ENCODE measurements around the gene CEP112. TPM values are rescaled to one million over a fixed set of nuclear protein-coding genes. Genes with fewer than 3 reads are reported as not detected.

The CEP112 gene
- total and polyA plus RNA-seq, 2 of the 13 experiments (the other 11 are each of a cell fraction or from before 2014, with no cell fraction given): 1.2 to 3.4 TPM

GRCh38 chr17:65762973-65763372 lies 429.0 kb downstream of the CEP112 start (continued):
- TF ChIP-seq, protein P1, sequence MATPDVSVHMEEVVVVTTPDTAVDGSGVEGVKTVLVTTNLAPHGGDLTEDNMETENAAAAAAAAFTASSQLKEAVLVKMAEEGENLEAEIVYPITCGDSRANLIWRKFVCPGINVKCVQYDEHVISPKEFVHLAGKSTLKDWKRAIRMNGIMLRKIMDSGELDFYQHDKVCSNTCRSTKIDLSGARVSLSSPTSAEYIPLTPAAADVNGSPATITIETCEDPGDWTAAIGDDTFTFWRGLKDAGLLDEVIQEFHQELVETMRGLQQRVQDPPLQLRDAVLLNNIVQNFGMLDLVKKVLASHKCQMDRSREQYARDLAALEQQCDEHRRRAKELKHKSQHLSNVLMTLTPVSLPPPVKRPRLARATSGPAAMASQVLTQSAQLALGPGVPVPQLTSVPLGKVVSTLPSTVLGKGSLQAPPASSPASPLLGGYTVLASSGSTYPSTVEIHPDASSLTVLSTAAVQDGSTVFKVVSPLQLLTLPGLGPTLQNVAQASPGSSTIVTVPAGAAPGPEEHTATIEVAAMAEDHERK (CRISPR knock-in tag; IDR thresholded peaks at IDR 0.05; ENCODE audit: low read depth): no peak
- TF ChIP-seq RORA (CRISPR knock-in tag; IDR thresholded peaks at IDR 0.05) (no peak), AHR (CRISPR knock-in tag; IDR thresholded peaks at IDR 0.05) (no peak), ZBTB3 (CRISPR knock-in tag; IDR thresholded peaks at IDR 0.05; ENCODE audit: borderline replicate concordance, low read depth) (no peak), YEATS4 (CRISPR knock-in tag; IDR thresholded peaks at IDR 0.05; ENCODE audit: borderline replicate concordance) (no peak), ZNF83 (CRISPR knock-in tag; IDR thresholded peaks at IDR 0.05; ENCODE audit: borderline replicate concordance) (no peak), GPN1 (CRISPR knock-in tag; IDR thresholded peaks at IDR 0.05; ENCODE audit: borderline replicate concordance) (no peak), SRSF4 (IDR thresholded peaks at IDR 0.05; ENCODE audit: low read depth, low read length, poor library complexity, severe bottlenecking) (no peak), HMGA1 (CRISPR knock-in tag; conservative IDR thresholded peaks at IDR 0.05) (no peak), ZNF660 (CRISPR knock-in tag; IDR thresholded peaks at IDR 0.05; ENCODE audit: borderline replicate concordance, low read depth) (no peak), HNF4G (IDR thresholded peaks at IDR 0.05; ENCODE audit: borderline replicate concordance, low read depth, low read length) (no peak), HNF4G (CRISPR knock-in tag; IDR thresholded peaks at IDR 0.05; ENCODE audit: borderline replicate concordance, low read depth) (no peak), KMT2A (CRISPR knock-in tag; IDR thresholded peaks at IDR 0.05) (no peak)
- TF ChIP-seq, protein P2, sequence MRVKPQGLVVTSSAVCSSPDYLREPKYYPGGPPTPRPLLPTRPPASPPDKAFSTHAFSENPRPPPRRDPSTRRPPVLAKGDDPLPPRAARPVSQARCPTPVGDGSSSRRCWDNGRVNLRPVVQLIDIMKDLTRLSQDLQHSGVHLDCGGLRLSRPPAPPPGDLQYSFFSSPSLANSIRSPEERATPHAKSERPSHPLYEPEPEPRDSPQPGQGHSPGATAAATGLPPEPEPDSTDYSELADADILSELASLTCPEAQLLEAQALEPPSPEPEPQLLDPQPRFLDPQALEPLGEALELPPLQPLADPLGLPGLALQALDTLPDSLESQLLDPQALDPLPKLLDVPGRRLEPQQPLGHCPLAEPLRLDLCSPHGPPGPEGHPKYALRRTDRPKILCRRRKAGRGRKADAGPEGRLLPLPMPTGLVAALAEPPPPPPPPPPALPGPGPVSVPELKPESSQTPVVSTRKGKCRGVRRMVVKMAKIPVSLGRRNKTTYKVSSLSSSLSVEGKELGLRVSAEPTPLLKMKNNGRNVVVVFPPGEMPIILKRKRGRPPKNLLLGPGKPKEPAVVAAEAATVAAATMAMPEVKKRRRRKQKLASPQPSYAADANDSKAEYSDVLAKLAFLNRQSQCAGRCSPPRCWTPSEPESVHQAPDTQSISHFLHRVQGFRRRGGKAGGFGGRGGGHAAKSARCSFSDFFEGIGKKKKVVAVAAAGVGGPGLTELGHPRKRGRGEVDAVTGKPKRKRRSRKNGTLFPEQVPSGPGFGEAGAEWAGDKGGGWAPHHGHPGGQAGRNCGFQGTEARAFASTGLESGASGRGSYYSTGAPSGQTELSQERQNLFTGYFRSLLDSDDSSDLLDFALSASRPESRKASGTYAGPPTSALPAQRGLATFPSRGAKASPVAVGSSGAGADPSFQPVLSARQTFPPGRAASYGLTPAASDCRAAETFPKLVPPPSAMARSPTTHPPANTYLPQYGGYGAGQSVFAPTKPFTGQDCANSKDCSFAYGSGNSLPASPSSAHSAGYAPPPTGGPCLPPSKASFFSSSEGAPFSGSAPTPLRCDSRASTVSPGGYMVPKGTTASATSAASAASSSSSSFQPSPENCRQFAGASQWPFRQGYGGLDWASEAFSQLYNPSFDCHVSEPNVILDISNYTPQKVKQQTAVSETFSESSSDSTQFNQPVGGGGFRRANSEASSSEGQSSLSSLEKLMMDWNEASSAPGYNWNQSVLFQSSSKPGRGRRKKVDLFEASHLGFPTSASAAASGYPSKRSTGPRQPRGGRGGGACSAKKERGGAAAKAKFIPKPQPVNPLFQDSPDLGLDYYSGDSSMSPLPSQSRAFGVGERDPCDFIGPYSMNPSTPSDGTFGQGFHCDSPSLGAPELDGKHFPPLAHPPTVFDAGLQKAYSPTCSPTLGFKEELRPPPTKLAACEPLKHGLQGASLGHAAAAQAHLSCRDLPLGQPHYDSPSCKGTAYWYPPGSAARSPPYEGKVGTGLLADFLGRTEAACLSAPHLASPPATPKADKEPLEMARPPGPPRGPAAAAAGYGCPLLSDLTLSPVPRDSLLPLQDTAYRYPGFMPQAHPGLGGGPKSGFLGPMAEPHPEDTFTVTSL (CRISPR knock-in tag; IDR thresholded peaks at IDR 0.05; ENCODE audit: borderline replicate concordance): no peak

Data from HepG2 (cell line).